HL-60/S4 treated with retinoic acid at 250 ng/mL for 4 days and 3 days (cell line): ENCODE data around the gene TPST1.

Experiments used
- in situ Hi-C: fragments of 300-500 bp; cut with MboI; formaldehyde crosslinking; loops from 2 replicates; pipeline ENCODE4 v1.7.0; 2022; ENCODE audit warnings: low sequenced_read_pairs

The TPST1 gene

DNA sequence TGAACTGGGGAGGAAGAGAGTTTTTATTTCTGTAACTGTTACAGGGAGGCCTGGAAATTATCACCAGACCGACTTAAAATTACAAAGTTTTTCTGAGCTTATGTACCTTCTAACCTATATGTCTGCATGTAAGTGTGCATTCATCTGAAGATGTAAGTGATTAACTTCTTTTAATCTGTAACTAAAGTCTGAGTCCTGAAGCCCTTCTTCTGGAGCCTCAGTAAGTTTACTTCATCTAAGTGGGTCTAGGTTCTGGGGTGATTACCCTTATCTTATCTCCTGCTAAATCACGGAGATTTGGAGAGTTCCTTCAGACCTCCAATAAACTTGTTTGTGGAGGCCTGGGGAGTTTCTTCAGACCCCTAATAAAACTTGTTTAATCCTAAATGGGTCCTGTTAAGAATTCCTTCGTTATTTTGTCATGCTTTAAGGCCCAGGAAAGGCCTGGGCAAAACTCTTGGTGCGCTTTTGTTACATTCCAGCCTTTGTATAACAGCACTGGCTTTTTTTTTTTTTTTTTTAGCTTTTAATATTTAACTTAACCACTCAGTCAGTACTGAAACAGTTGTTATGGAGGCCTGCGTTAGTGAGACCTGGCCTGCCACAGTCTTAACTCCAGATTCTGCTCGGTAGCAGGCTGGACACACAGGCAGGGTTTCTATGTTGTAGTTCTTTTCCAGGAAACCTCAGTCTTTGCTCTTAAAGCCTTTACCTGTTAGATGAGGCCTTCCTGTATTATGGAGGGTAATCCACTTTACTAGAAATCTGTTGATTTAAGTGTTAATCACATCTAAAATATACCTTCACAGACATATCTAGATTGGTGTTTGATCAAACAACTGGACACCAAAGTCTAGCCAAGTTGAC, 33.0 kb downstream of the TPST1 start:
- in situ Hi-C loops, result no loop called here

DNA sequence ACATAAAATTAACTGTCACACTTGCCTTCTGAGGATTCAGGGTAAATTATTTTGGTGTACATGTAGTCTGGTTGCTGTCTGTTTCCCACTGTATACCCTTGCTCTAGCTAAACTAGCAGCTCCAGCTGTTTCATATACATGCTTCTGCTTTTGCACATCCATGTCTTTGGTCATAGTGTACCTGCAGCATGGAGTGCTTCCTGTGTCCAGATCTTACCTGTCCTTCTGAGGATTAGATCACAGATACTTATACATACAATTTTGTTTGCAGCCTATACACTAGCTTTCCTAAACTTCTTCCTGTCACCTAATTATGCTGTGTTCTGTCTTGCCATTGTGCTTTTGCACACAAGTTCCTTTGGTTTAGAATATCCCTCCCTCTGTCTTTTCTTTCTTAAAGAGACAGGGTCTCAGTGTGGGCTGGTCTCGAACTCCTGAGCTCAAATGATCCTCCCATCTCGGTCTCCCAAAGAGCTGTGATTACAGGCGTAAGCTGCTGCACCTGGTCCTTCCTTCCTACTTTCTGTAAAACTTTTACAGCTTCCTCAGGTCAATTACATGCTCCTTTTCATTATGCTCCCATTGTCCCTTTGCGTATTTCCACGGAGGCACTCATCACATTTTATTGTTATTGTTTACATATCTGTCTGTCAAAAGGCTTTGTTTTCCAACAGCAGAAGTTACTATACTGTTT, 33.8 kb downstream of the TPST1 start:
- in situ Hi-C loops, result no loop called here

DNA sequence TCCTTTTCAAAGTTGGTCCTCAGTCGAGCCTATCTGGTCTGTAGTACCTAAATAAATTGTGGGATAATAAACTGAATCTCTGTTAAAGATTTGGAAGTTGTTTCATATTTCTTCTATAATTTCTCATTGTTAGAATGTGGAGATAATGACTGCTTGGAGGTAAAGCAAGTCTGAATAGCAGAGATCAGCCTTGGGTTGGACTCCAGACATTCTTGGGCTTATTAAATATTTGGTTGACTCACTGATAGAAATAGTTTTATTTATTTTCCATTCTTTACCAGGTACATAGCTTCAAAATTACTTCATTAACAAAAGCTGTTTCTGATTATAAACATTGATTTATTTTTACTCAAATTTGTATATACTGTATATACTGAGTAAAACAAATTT, 34.3 kb downstream of the TPST1 start:
- in situ Hi-C loops, result no loop called here

DNA sequence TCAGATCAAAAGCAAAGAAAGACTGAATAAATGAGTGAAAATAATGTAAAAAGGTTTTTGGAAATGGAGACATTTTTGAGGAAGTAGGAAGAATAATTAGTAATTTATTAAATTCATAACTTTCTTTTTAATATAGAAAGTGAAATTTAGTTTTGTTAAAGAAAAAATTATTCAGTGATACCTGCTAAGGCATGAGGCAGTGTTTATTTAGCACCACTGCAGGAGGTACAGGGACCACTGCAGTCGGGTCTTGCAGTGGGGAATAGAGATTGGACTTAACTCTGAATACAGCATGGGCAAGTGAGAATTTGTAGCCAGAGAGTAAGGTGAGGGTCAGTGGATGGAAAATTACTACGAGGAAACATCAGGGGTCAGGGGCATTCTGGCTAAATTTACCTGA, 39.9 kb downstream of the TPST1 start:
- in situ Hi-C loops, result no loop called here

DNA sequence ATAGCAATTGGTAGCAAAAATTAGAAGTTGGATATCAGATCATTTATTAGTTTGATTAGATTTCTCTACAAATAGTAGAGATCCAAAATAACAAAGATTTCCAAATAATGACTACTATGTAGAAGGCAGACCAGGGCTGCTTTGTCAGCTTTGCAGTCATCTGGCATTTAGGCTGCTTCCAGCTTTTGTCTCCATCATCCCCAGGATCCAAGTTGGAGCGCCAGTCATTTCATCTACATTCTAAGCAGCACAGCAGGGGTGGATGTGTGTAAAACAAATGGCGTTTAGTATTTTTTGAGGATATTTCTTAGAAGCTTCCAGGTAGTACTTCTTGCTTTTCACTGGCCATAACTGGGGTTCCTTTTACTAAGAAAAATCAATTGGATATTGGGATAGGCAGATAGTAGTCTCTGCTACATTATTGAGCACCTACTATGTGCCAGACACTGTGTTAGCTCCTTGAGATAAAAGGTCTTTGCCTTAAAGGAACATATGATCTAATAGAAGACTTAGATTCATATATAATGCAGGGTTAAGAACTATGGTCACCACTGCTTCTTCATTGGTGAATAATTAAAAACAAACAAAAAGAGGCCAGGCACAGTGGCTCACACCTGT, 41.5 kb downstream of the TPST1 start:
- in situ Hi-C loops, result no loop called here

DNA sequence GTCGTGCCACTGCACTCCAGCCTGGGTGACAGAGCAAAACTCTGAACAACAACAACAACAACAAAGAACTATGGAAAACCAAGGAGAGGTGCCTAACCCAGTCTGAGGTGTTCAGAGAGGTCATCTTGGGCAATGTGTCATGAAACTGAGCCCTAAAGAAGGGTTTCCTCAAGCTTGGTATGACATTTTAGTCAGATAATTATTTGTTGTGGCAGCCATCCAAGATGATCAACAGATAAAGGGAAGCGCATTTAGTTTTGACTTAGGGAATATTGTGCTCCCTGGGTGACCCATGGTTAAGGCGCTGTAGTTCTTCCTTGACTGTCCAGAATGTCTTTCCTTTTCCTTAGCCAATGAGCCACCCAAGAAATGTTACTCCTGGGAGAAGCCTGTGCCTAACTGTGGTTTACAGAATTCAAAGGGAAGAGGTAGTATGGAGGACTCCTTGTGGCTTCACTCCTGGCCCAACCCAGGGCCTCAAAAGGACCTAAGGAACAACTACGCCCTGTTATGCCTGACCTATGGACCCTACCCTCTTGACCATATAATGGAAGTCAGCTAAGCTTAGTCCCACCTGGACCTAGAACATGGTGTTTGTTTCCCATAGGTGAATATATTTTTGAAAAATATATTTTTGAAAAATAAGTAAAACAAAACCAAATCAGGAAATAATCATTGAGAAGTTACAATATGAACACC, 42.4 kb downstream of the TPST1 start:
- in situ Hi-C loops, result no loop called here

DNA sequence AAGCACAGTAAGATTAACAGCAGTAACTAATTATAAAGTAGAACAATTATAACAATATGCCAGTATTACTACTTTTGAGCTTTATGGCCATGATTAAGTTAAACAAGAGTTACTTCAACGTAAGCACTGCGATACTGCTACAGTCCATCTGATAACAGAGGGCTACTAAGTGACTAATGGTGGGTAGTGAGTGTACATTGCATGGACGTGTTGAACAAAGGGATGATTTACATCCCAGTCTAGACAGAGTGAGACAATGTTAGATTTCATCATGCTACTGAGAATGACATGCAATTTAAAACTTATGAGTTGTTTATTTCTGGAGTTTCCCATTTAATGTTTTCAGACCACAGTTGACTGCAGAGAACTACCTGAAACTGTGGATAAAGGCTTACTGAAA, 45.6 kb downstream of the TPST1 start:
- in situ Hi-C loops, result no loop called here

DNA sequence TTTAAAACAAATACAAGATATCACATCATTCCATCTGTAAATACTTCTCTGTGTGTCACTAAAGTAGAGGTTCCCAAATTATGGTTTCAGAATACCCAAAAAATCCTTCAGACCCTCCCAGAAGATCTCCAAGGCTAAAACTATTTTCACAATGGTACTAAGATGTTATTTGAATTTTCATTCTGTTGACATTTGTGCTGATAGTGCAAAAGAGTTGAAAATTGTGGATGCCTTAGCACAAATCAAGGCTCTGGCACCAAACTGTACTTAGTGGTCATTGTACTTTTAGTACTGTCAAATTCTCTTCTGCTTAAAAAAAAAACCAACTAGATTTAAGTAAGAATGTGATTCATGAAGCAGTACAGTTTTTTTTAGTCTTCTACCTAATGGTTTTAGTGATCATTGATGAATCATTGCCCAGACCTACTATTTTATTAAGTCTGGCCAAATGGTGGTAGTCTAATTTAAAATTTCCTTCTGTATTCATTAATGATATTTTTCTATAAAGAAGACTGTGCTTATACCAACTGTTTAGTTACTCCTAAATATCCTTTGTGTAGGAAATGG, 50.5 kb downstream of the TPST1 start:
- in situ Hi-C loops, result no loop called here

DNA sequence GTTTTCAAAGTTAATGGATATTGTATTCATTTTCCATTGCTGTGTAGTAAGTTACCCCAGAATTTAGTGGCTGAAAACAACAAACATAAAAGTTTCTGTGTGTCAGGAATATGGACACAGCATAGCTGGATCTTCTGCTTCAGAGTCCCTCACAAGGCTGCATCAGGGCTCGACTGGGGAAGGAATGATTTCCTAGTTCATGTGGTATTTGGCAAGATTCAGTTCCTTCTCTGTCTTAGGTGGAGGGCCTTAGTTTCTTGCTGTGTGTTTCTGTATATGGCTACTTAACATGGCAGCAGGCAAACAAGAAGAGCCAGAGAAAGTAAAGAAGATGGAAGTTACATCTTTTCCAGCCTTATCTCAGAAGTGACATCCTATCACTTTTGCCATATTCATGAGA, 51.1 kb downstream of the TPST1 start:
- in situ Hi-C loops, result no loop called here

DNA sequence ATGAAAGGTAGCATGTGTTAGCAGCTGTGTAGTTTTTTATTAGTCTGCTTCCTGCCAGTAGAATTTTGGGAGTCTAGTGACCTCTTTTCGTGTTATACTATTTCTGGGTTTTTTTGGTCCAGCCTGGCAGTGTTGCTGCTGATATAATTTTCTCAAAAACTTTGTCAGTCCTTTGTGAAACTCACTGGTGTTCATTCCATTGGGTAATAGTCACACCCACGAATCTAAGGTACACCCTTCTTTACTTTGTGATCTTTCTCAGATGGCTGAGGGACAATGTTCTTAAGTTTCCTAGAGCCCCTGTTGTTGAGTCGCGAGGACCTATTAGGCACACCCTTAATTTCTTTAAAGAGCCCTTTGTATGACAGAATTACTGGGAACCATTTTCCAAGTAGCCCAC, 52.3 kb downstream of the TPST1 start:
- in situ Hi-C loops, result no loop called here

DNA sequence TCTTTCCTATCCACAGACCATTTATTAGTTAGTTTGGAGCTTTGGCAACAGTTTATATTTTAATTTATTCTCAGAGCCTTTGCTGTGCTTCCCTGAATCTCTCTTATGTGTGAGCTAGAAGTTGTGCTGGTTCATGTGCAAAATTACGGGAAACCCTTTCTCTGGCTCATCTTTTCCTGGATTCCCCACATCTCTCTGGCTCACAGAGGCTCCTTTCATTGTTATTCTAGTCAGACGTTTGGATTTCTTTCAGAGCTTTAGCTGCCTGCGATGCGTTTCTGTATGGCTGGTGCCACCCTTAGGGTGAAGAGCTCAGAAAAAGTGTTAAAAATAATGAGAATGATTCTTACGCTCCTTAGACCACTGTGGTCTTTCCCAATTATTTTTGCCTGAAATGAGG, 53.3 kb downstream of the TPST1 start:
- in situ Hi-C loops, result no loop called here

DNA sequence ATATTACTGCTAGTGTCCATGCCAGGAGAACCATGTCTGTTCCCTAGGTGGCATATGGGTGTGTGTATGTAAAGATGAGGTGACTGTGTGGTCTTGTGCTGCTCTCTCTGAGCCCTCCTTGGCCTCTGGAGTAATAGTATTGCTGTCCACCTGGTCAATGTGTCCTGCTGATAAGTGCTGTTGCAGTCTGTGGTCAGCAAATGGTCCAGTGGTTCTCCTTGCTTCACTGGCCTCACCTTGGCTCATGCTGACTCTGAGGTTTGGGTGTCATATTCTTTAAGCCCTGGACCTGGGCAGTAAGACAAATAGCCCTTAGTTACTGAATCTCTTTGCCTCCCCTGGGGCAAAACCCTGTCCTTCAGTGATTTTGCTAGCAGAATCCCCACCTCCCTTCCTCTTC, 56.8 kb downstream of the TPST1 start:
- in situ Hi-C loops, result no loop called here

DNA sequence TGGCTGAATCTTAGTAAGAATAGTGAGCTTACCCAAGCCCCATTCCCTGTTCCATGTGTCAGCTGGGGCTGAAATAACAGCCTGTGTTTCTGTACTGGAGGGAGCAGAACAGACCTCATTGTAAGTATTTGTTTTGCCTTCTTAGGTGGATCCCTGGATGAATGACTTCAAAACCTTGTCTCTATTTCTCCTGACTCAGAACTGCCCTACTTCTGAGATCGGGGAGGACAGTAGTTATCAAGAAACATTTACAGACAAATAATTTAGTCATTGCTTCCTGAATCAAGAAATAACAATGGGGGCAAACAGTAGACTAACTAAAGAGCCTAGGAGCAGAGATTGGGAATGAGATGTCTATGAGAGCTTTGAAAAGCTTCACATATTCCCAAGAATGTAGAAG, 58.8 kb downstream of the TPST1 start:
- in situ Hi-C loops, result no loop called here

DNA sequence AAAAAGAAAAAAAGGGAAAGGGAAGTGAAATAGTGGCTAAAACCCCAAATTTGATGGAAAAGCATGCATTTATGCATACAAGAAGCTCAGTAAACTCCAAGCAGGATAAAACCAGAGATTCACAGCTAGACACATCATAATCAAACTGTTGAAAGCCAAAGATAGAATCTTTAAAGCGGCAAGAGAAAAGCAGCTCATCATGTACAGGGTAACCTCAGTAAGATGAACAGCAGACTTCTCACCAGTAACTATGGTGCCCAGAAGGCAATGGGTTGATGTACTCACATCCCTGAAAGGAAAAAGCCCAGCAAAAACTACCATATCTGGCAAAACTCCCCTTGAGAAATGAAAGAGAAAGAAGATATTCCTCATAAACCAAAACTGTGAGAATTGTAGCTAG, 60.4 kb downstream of the TPST1 start:
- in situ Hi-C loops, result no loop called here

DNA sequence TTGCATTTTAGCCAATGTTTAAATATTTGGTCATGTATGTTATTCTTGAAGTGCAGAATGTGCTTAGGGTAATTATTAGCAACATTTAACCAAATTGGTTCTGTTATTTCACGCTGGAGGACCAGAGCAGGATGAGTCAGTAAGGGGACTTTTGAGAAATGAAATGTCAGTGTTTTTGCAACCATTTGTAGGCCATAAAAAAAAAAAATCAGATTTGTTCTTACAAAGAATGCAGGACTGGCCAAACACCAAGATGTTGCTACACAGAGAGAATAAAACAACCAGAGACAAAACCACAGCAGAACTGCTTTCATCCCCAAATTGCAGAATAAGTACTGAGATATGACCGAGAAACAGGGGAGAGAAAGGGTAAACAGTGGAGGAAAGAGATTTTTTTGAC, 62.1 kb downstream of the TPST1 start:
- in situ Hi-C loops, result no loop called here

DNA sequence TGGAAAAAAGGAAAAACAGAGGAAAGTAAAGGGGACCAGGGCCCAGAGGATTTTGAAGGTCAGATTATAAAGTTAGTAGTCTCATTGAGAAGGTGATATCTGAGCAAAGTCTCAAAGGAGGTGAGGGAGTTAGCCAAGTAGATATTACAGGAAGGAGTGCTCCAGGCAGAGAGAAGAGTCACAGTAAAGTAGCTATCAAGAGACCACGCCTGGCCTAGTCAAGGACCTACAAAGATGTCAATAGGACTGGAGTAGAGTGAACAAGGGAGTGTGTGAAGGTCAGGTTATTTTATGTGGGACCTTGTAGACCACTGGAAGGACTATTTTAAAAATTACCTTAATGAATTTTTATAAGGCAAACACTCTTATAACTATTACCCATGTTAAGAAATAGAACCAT, 64.8 kb downstream of the TPST1 start:
- in situ Hi-C loops, result no loop called here

DNA sequence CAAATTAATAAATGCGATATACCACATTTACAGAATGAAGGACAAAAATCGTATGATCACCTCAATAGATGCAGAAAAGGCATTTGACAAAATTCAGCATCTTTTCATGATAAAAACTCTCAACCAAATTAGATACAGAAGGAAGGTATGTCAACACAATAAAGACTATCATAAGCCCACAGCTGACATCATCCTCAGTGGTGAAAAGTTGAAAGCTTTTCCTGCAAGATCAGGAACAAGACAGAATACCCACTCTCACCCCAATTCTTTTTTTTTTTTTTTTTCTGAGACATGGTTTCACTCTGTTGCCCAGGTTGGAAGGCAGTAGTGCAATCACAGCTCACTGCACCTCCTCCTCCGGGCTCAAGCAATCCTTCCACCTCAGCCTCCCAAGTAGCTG, 67.2 kb downstream of the TPST1 start:
- in situ Hi-C loops, result no loop called here

DNA sequence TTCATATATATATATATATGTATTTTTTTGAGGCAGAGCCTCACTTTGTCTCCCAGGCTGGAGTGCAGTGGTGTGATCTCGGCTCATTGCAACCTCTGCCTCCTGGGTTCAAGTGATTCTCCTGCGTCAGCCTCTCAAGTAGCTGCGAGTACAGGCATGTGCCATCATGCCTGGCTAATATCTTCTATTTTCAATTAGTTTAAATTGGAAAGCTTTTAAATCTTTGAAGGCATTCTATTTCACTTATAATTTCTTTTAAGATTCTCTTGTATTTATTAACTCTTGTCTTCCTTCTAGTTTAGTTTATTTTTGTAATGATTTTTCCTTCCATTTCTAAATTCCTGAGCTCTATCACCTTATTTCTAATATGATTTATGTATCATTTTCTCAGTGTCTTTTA, 71.2 kb downstream of the TPST1 start:
- in situ Hi-C loops, result no loop called here

DNA sequence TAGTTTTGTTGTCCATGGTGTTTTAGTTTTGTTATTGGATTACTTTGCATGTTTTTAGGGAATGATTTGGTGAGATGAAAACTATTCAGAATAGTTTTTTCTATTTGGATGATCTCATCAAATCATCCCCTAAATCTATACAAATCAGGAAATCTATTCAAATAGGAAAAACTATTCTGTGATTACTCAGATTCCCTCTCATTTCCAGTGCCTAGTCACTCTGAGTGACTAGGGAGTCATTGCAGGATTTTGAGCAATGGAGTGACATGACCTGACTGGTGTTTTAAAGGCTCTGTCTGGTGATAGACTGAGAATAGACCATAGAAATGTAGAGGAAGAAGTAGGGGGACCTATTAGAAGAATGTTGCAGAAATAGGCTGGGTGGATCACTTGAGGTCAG, 72.4 kb downstream of the TPST1 start:
- in situ Hi-C loops, result no loop called here

DNA sequence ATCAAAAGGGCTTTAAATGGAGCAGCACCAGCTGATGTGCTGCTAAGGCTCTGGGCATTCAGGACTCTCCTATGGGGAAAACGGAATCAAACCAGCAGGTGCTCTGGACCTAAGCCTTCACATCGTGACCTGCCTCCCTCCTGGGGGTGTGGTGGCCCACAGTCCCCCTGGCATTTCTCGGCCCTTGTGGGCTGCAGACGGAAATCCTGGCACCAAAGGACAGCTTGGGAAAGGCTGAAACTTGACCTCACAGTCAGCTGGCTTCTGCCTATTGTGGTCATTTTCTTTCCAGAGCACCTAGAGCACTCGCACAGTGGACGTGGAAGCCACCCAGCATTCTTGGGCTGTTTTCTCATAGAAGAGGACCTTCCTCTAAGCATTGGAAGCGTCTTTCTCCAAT, 74.8 kb downstream of the TPST1 start:
- in situ Hi-C loops, result no loop called here
